Measurements from ENCODE around the gene HECW1.

Gene HECW1

GRCh38 chr7:43487731-43488073 is 375.3 kb downstream of the HECW1 start:
- DNase-seq (ENCODE audit: low read depth in 1 of 2, low spot score in 1 of 2): no peak

GRCh38 chr7:43489257-43489656 is 376.8 kb downstream of the HECW1 start:
- DNase-seq (ENCODE audit: low read depth in 1 of 2, low spot score in 1 of 2): no peak

DNA sequence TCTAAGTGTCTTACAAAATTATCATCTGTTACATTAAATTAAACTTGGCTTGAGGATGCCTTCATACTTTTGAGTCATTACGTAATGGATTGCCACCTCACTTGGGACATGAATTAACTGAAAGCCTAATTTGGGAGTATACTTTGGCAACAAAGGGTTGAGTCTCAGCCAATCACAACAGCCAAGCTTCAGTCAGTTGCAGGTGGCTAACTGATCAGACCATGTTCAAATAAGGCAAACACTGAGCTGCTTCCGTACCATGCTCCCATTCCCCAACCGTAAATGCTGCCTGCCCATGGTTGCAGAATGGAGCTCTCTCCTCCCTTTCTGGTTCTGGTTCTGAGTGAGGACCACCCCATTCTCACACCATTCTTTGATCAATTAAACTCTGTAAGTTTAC is 377.6 kb downstream of the HECW1 start:
- no peak for DNase-seq (ENCODE audit: low read depth in 1 of 2, low spot score in 1 of 2)

- no peak for DNase-seq (ENCODE audit: low read depth in 1 of 2, low spot score in 1 of 2)
These were observed 378.7 kb downstream of the HECW1 start for GRCh38 chr7:43491123-43491522.

GRCh38 chr7:43491984-43492383 is 379.5 kb downstream of the HECW1 start:
- no peak for DNase-seq (ENCODE audit: low read depth in 1 of 2, low spot score in 1 of 2)

DNA sequence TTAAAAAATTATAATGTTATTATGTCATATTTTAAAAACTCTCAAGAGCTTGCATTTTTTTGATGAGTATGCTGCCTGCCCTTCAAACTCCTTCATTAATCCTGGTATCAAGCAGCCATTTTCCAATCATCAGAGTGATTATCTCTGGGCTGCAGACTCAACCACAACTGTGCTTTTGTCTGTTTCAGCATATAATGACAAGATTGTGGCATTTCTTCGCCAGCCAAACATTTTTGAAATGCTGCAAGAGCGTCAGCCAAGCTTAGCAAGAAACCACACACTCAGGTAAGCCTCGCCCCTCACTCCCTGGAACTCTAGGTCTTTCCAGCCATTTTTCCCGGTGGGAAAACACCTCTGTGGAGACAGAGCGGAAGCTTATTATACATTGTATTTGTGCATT is 380.4 kb downstream of the HECW1 start:
- DNase-seq (ENCODE audit: low read depth in 1 of 2, low spot score in 1 of 2): no peak

DNA sequence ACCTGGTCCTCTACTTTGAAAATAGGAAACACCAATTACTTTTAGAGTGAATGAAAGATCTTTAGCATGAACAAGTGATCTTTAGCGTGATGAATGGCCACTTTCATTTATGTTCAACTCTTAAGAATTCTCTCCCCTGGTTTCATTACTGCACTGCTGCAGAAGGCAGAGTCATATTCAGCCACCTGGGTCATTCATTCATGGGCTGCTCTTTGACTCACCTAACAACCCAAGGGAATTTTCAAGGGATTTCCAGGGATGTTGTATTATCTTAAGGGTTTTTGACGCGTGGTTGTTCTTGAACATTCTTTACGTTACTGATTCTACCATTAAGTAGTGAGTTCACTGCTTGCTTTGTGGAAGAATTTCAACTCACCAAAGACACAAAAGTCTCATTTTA is 383.1 kb downstream of the HECW1 start:
- no peak for DNase-seq (ENCODE audit: low read depth in 1 of 2, low spot score in 1 of 2)

GRCh38 chr7:43496596-43496995 is 384.1 kb downstream of the HECW1 start:
- no peak for DNase-seq (ENCODE audit: low read depth in 1 of 2, low spot score in 1 of 2)

DNA sequence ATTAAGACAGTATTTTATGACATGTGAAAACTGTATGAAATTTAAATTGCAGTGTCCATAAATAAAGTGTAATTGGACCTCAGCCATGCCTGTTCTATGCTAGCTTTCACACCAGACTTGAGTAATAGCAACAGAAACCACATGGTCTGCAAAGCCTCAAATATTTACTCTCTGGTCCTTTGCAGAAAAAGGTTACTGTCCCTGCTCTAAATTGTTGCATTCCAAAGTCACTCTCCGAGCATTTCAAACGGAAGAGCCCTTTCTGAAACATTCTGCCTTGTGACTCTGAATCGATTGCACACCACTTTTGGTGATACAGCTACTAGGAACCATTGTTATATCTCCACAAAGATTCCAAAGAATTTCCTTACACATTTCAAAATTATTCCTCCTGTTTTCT is 389.4 kb downstream of the HECW1 start:
- no peak for DNase-seq (ENCODE audit: low read depth in 1 of 2, low spot score in 1 of 2)

- no peak for DNase-seq (ENCODE audit: low read depth in 1 of 2, low spot score in 1 of 2)
These were observed 390.5 kb downstream of the HECW1 start for GRCh38 chr7:43502941-43503340.

DNA sequence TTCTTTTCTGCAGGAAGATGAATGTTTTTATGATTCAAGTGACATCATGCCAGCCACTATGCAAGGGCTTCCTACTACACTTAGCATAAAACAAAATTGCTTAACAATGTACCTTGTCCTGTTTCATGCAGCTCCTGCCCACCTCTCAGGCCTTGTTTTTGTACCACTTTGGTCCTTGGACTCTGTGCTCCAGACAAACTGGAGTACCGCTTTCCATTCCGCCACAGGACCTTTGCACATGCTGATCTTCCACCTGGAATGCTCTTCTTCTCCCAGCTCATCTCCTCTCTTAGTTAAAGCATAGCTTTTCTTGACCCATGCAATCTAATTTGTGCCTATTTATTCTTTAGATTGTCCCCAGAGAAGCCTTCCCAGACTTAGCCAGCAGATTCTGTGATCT is 393.0 kb downstream of the HECW1 start:
- DNase-seq (ENCODE audit: low read depth in 1 of 2, low spot score in 1 of 2): no peak

DNA sequence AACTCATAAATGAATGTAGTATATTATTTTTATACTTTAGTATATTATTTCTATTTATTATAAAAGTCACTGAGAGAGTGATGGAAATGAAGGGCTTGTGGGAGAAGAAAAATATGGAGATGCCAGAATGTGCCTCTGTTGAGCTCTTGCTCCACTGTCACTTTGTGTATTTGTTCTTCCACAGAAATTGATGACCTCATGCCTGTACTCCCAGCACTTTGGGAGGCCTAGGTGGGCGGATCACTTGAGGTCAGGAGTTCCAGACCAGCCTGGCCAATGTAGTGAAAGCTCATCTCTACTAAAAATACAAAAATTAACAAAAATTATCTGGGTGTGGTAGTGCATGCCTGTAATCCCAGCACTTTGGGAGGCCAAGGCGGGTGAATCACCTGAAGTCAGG is 394.0 kb downstream of the HECW1 start:
- DNase-seq (ENCODE audit: low read depth in 1 of 2, low spot score in 1 of 2): no peak

DNA sequence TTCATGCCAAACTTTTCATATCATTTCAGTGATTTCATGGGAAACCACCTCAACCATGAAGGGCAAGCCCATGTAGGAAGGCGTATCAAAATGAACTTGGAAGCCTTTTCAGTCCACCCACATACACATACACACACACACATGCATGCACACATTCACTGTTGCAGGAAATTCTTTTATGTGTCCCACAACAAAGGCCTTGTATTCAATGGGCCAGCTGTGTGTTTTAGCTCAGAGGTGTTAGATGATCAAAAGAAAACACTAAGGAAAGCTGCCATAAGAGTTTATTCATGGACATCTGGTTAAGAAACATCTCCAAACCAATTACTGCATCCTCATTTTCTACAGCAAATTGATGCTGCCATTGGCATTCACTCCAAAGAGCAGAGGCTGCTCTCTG is 396.0 kb downstream of the HECW1 start:
- DNase-seq (ENCODE audit: low read depth in 1 of 2, low spot score in 1 of 2): no peak

DNA sequence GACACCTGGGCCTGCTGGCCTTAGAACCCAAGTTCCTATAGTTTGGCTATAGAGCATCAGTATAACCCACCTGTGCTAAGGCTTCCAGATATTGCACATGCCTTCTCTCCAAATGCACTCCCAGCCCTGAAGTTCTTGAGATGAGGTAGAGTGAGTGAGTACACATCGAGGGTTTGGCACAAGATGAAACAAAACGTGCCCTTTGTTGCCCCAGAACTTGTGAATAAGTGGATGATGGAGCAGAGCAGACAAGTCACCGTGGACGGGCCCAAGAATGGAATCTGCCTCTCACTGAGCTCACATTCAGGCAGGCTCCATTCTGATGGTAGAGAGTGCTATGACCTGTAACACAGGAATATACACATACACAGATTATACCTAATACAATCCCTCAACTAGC is 397.5 kb downstream of the HECW1 start:
- DNase-seq (ENCODE audit: low read depth in 1 of 2, low spot score in 1 of 2): no peak

- DNase-seq (ENCODE audit: low read depth in 1 of 2, low spot score in 1 of 2): no peak
These were observed 398.6 kb downstream of the HECW1 start for GRCh38 chr7:43511029-43511428.

- no peak for DNase-seq (ENCODE audit: low read depth in 1 of 2, low spot score in 1 of 2)
These were observed 399.5 kb downstream of the HECW1 start for GRCh38 chr7:43511769-43512515.

DNA sequence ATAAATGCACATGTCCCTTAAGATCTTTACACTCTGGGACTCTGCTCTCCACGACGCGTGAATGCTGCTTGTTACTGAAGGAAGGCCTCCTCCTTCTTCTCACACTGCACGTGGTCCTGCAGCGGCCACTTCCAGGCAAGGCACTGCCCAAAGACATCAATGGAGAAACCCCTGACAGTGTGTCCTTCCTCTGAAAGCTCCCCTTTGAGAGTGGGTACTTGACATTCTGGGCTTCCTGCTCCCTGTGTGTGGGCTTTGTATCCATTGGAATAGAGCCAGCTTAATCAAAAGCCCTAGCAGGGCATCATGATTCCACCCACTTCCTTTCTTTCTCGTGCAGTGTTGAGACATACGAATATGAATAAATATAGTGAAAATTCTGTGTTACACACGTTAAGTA is 400.8 kb downstream of the HECW1 start:
- no peak for DNase-seq (ENCODE audit: low read depth in 1 of 2, low spot score in 1 of 2)

GRCh38 chr7:43516581-43517342 is 404.3 kb downstream of the HECW1 start:
- no peak for DNase-seq (ENCODE audit: low read depth in 1 of 2, low spot score in 1 of 2)

DNA sequence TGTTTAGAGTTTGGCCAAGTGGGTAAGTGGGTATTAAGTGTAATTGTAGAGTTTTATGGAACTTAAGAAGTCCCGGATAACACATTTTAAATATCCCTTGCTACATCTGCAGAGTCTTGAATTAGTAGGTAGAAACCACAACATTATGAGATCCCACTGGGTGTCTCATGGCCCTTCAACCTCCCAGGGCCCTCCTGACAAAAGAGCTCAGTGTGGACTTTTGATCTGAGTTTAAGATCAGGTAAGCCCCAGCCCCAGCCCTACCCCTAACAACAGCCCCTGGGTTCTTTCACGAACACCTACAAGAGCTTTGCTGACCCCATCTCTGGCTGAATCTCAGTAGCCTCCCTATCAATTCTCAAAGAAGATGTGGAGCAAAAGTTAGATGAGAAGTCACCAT is 405.0 kb downstream of the HECW1 start:
- no peak for DNase-seq (ENCODE audit: low read depth in 1 of 2, low spot score in 1 of 2)

DNA sequence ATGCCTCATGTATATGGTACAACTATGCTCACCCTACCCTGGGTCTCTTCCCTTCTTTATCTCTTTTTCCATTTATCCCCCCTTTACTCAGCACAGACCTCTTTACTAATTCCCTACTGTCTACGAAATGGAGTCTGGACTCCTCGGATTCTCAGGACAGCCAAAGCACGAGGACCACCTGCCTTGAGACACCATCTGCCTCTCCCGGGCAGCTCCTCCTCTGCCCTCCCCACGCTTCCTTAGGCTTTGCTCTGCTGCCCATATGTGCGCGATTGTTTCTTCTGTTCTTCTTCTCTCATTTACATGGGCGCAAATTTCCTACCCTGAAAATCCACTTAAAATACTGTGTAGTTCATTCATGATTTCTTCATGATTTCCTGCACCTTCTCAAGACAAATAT is 407.8 kb downstream of the HECW1 start:
- no peak for DNase-seq (ENCODE audit: low read depth in 1 of 2, low spot score in 1 of 2)

DNA sequence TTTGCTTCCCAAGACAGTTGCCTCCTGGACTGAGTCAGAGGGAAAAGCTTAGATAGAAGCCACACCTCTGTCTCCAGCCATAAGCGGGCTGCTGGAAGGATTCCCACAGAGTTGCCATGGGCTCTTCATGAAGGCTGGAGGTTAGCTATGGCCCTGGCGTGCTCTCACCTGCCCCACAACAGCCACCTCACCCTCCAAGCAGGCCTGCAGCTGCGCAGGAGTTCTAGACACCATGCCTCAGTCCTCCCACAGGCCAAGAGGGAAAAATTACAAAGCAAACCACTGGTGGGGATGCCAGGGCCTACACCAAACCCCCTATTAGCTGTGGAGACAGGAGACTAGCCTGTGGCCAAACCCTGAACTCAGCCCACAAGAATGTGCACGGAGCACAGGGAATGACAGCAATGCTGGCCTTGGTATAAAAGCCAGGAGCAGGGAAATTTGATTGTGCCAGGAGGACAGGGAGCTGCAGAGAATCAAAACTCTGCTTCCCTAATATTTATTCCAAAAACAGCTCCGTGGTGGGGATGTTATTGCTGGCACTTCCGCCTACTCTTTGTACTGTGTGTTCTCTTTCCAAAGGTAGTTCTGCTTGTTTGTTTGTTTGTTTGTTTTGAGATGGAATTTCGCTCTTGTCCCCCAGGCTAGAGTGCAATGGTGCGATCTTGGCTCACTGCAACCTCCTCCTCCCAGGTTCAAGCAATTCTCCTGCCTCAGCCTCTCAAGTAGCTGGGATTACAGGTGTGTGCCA is 410.1 kb downstream of the HECW1 start:
- no peak for DNase-seq (ENCODE audit: low read depth in 1 of 2, low spot score in 1 of 2)

Measured in activated CD4-positive, alpha-beta T cell treated with anti-CD3 and anti-CD28 coated beads, Interleukin-2, amount 50 U/mL, for 24 hours (primary cell).